ENCODE results near the gene MFAP2.

The MFAP2 gene

GRCh38 chr1:16969057-16969611 lies 11.3 kb downstream of the MFAP2 start:
- no peak for ATAC-seq
- TF ChIP-seq ZC3H10 (CRISPR knock-in tag; IDR thresholded peaks at IDR 0.05): no peak
- TF ChIP-seq ESRRG (CRISPR knock-in tag; IDR thresholded peaks at IDR 0.05): no peak
- TF ChIP-seq SNAI2 (CRISPR knock-in tag; IDR thresholded peaks at IDR 0.05): no peak
- no peak for TF ChIP-seq TSHZ2 (CRISPR knock-in tag; IDR thresholded peaks at IDR 0.05)
- TF ChIP-seq PATZ1 (CRISPR knock-in tag; IDR thresholded peaks at IDR 0.05; ENCODE audit: borderline replicate concordance): no peak
- TF ChIP-seq OSR1 (CRISPR knock-in tag; IDR thresholded peaks at IDR 0.05): no peak
- TF ChIP-seq PPARA (CRISPR knock-in tag; IDR thresholded peaks at IDR 0.05; ENCODE audit: borderline replicate concordance): no peak
- TF ChIP-seq CSDC2 (CRISPR knock-in tag; IDR thresholded peaks at IDR 0.05): no peak
- no peak for TF ChIP-seq ZNF70 (CRISPR knock-in tag; IDR thresholded peaks at IDR 0.05)
- TF ChIP-seq ARNTL (CRISPR knock-in tag; IDR thresholded peaks at IDR 0.05; ENCODE audit: borderline replicate concordance, low read depth): no peak

GRCh38 chr1:16968372-16968771 lies 12.0 kb downstream of the MFAP2 start:
- TF ChIP-seq RARB (CRISPR knock-in tag; IDR thresholded peaks at IDR 0.05) (no peak), ZNF70 (CRISPR knock-in tag; IDR thresholded peaks at IDR 0.05) (no peak)
- ATAC-seq: no peak

DNA sequence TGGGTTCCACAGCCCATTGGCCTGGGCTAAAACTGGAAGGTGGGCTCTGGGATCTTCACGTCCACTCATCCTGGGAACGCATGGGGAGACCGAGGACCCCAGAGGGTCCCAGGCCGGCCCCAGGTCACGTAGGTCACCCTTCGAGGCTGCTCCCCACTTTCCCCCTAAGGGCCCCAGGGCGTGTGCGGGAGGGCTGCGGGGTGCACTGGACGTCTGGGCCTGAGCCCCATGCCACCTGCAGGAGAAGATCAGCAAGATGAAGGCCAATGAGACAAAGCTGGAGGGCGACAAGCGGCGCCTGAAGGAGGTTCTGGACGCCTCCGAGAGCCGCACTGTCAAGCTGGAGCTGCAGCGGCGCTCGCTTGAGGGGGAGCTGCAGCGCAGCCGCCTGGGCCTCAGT lies 12.5 kb downstream of the MFAP2 start:
- TF ChIP-seq ZFP30 (CRISPR knock-in tag; IDR thresholded peaks at IDR 0.05) (no peak), BACH2 (CRISPR knock-in tag; IDR thresholded peaks at IDR 0.05; ENCODE audit: borderline replicate concordance) (no peak), SNAI2 (CRISPR knock-in tag; IDR thresholded peaks at IDR 0.05) (no peak), CSDC2 (CRISPR knock-in tag; IDR thresholded peaks at IDR 0.05) (no peak), ZNF565 (CRISPR knock-in tag; conservative IDR thresholded peaks at IDR 0.05; ENCODE audit: low read depth) (no peak), OSR1 (CRISPR knock-in tag; IDR thresholded peaks at IDR 0.05) (no peak), TCF4 (CRISPR knock-in tag; IDR thresholded peaks at IDR 0.05; ENCODE audit: borderline replicate concordance) (no peak), ARNTL (CRISPR knock-in tag; IDR thresholded peaks at IDR 0.05; ENCODE audit: borderline replicate concordance, low read depth) (no peak), PPARA (CRISPR knock-in tag; IDR thresholded peaks at IDR 0.05; ENCODE audit: borderline replicate concordance) (no peak), GLIS3 (CRISPR knock-in tag; IDR thresholded peaks at IDR 0.05) (no peak), CREB5 (CRISPR knock-in tag; IDR thresholded peaks at IDR 0.05; ENCODE audit: low read depth) (no peak), ISL1 (CRISPR knock-in tag; IDR thresholded peaks at IDR 0.05) (no peak), ESRRG (CRISPR knock-in tag; IDR thresholded peaks at IDR 0.05) (no peak), ZC3H10 (CRISPR knock-in tag; IDR thresholded peaks at IDR 0.05) (no peak), ZNF8 (CRISPR knock-in tag; IDR thresholded peaks at IDR 0.05) (no peak), ZNF70 (CRISPR knock-in tag; IDR thresholded peaks at IDR 0.05) (no peak)
- TF ChIP-seq, protein P1, sequence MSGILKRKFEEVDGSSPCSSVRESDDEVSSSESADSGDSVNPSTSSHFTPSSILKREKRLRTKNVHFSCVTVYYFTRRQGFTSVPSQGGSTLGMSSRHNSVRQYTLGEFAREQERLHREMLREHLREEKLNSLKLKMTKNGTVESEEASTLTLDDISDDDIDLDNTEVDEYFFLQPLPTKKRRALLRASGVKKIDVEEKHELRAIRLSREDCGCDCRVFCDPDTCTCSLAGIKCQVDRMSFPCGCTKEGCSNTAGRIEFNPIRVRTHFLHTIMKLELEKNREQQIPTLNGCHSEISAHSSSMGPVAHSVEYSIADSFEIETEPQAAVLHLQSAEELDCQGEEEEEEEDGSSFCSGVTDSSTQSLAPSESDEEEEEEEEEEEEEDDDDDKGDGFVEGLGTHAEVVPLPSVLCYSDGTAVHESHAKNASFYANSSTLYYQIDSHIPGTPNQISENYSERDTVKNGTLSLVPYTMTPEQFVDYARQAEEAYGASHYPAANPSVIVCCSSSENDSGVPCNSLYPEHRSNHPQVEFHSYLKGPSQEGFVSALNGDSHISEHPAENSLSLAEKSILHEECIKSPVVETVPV (CRISPR knock-in tag; IDR thresholded peaks at IDR 0.05): no peak
- ATAC-seq: no peak

DNA sequence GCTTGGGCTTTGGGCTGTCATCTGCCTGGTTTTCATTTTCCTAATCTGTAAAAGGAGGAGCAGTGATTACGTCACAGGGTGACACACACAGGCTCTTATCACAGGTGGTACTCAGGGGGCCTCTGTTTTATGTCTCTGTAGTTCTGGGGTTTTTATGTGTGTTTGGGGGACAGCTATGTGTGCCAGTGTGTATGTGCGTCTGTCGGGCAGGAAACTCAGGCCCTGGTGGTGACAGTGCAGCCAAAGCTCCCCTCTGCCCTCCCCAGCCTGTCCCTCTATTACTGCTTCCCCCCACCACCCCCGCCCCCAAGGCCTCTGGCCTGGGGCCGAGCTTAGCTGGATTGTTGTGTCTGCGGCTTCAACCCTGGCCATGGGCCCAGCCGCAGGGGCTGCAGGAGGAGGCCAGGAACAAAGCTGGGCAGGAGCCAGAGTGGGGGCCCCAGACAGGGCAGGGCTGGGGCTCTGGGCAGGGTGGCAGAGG lies 13.3 kb downstream of the MFAP2 start:
- peak; percentile 37 for ATAC-seq
- TF ChIP-seq TSHZ2 (CRISPR knock-in tag; IDR thresholded peaks at IDR 0.05) (no peak), ESRRG (CRISPR knock-in tag; IDR thresholded peaks at IDR 0.05) (no peak), RARB (CRISPR knock-in tag; IDR thresholded peaks at IDR 0.05) (no peak), TCF4 (CRISPR knock-in tag; IDR thresholded peaks at IDR 0.05; ENCODE audit: borderline replicate concordance) (peak; percentile 53; the same call in 1 of the 2 replicates), BACH2 (CRISPR knock-in tag; IDR thresholded peaks at IDR 0.05; ENCODE audit: borderline replicate concordance) (no peak), PATZ1 (CRISPR knock-in tag; IDR thresholded peaks at IDR 0.05; ENCODE audit: borderline replicate concordance) (peak; percentile 96), OSR1 (CRISPR knock-in tag; IDR thresholded peaks at IDR 0.05) (no peak), ZFP30 (CRISPR knock-in tag; IDR thresholded peaks at IDR 0.05) (no peak), ZC3H10 (CRISPR knock-in tag; IDR thresholded peaks at IDR 0.05) (no peak), TOX (CRISPR knock-in tag; IDR thresholded peaks at IDR 0.05; ENCODE audit: borderline replicate concordance) (no peak)
